GM23338 (cell line): ENCODE results near the gene RAB3GAP2. TPM values are rescaled to one million over a fixed set of nuclear protein-coding genes. Genes with fewer than 3 reads are reported as not detected.

ENCODE experiments used
- ATAC-seq: fragments of 200-7000 bp; cut with Tn5 transposase; 3 replicates; pipeline ENCODE4 v1.9.1; 2020
- DNase-seq: peaks from one replicate; pipeline ENCODE4 v3.0.0-alpha.2; 2015; ENCODE audit warnings: low spot score
- H2AFZ ChIP-seq: fragments of 200-600 bp; sonication (generic); 2 replicates; pipeline ENCODE4 v1.8.0; 2016; ENCODE audit warnings: antibody characterized with exemption, mild to moderate bottlenecking, moderate library complexity
- H3F3A ChIP-seq: fragments of 200-600 bp; sonication (generic); replicated peaks from 2 replicates; pipeline ENCODE4 v1.8.0; 2017; ENCODE audit warnings: antibody characterized with exemption, mixed run types, low read depth
- H3K27ac ChIP-seq: fragments of 200-600 bp; sonication (generic); 2 replicates; pipeline ENCODE4 v1.6.1; 2016; ENCODE audit warnings: low read depth
- H3K27me3 ChIP-seq: fragments of 200-600 bp; sonication (generic); 2 replicates; pipeline ENCODE4 v1.8.0; 2016; ENCODE audit warnings: mild to moderate bottlenecking, mixed run types, moderate library complexity; ENCODE audit not compliant: insufficient read depth
- H3K36me3 ChIP-seq: fragments of 200-600 bp; sonication (generic); 2 replicates; pipeline ENCODE4 v1.8.0; 2016; ENCODE audit warnings: mild to moderate bottlenecking; ENCODE audit not compliant: insufficient read depth
- H3K4me1 ChIP-seq: fragments of 200-600 bp; sonication (generic); 2 replicates; pipeline ENCODE4 v1.8.0; 2016; ENCODE audit warnings: mild to moderate bottlenecking, moderate library complexity; ENCODE audit not compliant: insufficient read depth
- H3K4me2 ChIP-seq: fragments of 200-600 bp; sonication (generic); 2 replicates; pipeline ENCODE4 v1.7.1; 2017; ENCODE audit warnings: mixed run types
- H3K4me3 ChIP-seq: fragments of 200-600 bp; sonication (generic); 2 replicates; pipeline ENCODE4 v1.6.1; 2016; ENCODE audit warnings: mixed run types
- H3K79me2 ChIP-seq: fragments of 200-600 bp; sonication (generic); replicated peaks from 2 replicates; pipeline ENCODE4 v1.8.0; 2017; ENCODE audit warnings: mild to moderate bottlenecking; ENCODE audit not compliant: insufficient read depth
- H3K9me2 ChIP-seq: fragments of 200-600 bp; sonication (generic); 2 replicates; pipeline ENCODE4 v1.8.0; 2017; ENCODE audit not compliant: insufficient read depth
- H4K20me1 ChIP-seq: fragments of 200-600 bp; sonication (generic); replicated peaks from 2 replicates; pipeline ENCODE4 v1.8.0; 2017; ENCODE audit warnings: mild to moderate bottlenecking; ENCODE audit not compliant: insufficient read depth
- H3K27ac Mint-ChIP-seq: 2 replicates; pipeline ENCODE4 v1.8.0; 2020; ENCODE audit warnings: inconsistent platforms, mild to moderate bottlenecking, moderate library complexity, mixed read lengths
- H3K27me3 Mint-ChIP-seq: 3 replicates; pipeline ENCODE4 v1.8.0; 2022; ENCODE audit warnings: low read depth, mild to moderate bottlenecking, moderate library complexity, mixed read lengths, inconsistent platforms; ENCODE audit not compliant: insufficient read depth, poor library complexity
- H3K36me3 Mint-ChIP-seq: 3 replicates; pipeline ENCODE4 v1.8.0; 2021; ENCODE audit warnings: low read depth, mild to moderate bottlenecking, inconsistent platforms, moderate library complexity, mixed read lengths
- H3K4me1 Mint-ChIP-seq: 3 replicates; pipeline ENCODE4 v1.8.0; 2020; ENCODE audit warnings: mild to moderate bottlenecking, inconsistent platforms, mixed read lengths
- H3K4me3 Mint-ChIP-seq: 3 replicates; pipeline ENCODE4 v1.8.0; 2021; ENCODE audit warnings: moderate library complexity, mild to moderate bottlenecking, inconsistent platforms, mixed read lengths
- H3K9me3 Mint-ChIP-seq: 3 replicates; pipeline ENCODE4 v1.8.0; 2020; ENCODE audit warnings: moderate library complexity, mild to moderate bottlenecking, inconsistent platforms, mixed read lengths
- CREB1 ChIP-seq: fragments of 250-450 bp; sonication (Bioruptor Pico); IDR thresholded peaks from 2 replicates; pipeline ENCODE4 v1.5.0; 2020; ENCODE audit warnings: low read depth, mild to moderate bottlenecking, moderate library complexity
- EZH2 ChIP-seq: fragments of 200-600 bp; sonication (generic); IDR thresholded peaks from one replicate; pipeline ENCODE4 v1.8.0; 2017; ENCODE audit warnings: antibody characterized with exemption, mild to moderate bottlenecking, low read depth; ENCODE audit not compliant: unreplicated experiment
- JUNB ChIP-seq: IDR thresholded peaks from one replicate; pipeline ENCODE4 v1.6.1; 2016; ENCODE audit warnings: antibody characterized with exemption; ENCODE audit not compliant: unreplicated experiment
- NANOG ChIP-seq: IDR thresholded peaks from 2 replicates; pipeline ENCODE4 v1.6.1; 2016; ENCODE audit warnings: antibody characterized with exemption, borderline replicate concordance
- POLR2AphosphoS5 ChIP-seq: IDR thresholded peaks from 2 replicates; pipeline ENCODE4 v1.6.1; 2016; ENCODE audit warnings: antibody characterized with exemption, low read depth
- STAT1 ChIP-seq: IDR thresholded peaks from one replicate; pipeline ENCODE4 v1.6.1; 2016; ENCODE audit warnings: antibody characterized with exemption; ENCODE audit not compliant: unreplicated experiment
- ZNF114 ChIP-seq: fragments of 250-450 bp; sonication (Bioruptor Pico); IDR thresholded peaks from 2 replicates; pipeline ENCODE4 v1.5.0; 2020; ENCODE audit warnings: mild to moderate bottlenecking, moderate library complexity
- ZNF331 ChIP-seq: fragments of 250-450 bp; sonication (Bioruptor Pico); IDR thresholded peaks from 2 replicates; pipeline ENCODE4 v1.5.0; 2020; ENCODE audit warnings: low read depth, mild to moderate bottlenecking, moderate library complexity
- polyA plus RNA-seq: library from polyadenylated mRNA; unstranded; fragments of >200 nt; fragmentation: Nextera tagmentation; extraction: Ambion mirVana; gene quantifications from 2 replicates; pipeline ENCODE4 v1.2.1, GENCODE V29; 2016
- total RNA-seq: library from RNA; depleted of rRNA; stranded (reverse); fragments of >200 nt; shearing (Covaris generic); gene quantifications from 2 replicates; pipeline ENCODE4 v1.2.3, GENCODE V29; 2014
- TF ChIP-seq, protein P1 (sequence below): IDR thresholded peaks from one replicate; pipeline ENCODE4 v1.6.1; 2018; ENCODE audit warnings: antibody characterized with exemption; ENCODE audit not compliant: unreplicated experiment
- TF ChIP-seq, protein P2 (sequence below): fragments of 250-450 bp; sonication (Bioruptor Pico); IDR thresholded peaks from 2 replicates; pipeline ENCODE4 v1.5.0; 2020; ENCODE audit warnings: mild to moderate bottlenecking, moderate library complexity
- TF ChIP-seq, protein P3 (sequence below), 2 experiments: fragments of 200-600 bp in 1 of 2; sonication (generic) in 1 of 2; conservative IDR thresholded peaks; 2 replicates each; pipeline versions ENCODE4 v1.5.1 to v1.6.1; 2016 to 2017; ENCODE audit warnings: antibody characterized with exemption in 2 of 2, low read depth in 2 of 2, mild to moderate bottlenecking in 2 of 2, moderate library complexity in 1 of 2

RAB3GAP2 gene
- total and polyA plus RNA-seq, 2 experiments from 2014 or later = 19.4 to 44.6 TPM

DNA sequence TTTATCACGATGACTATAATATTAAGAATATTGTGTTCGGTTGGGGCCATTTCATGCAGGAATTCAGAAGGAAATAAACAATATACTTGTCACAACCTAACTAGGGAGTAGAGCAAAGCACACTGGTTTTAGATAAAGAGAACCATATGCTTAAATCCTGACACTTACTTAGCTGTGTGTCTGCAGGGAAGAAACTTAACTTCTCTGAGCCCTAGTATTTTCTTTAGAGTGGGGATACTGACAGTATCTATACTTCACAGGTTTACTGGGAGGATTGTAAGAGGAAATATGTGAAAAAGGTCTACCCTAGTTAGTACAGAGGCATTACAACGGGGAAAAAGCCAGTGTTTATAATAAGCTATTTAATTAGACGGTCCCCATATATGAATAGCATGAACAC, 105.4 kb downstream of the RAB3GAP2 start:
- Mint-ChIP-seq H3K4me1 (no peaks in the 10 kb centered on the region), H3K27me3 (peaks cover 2% of the 10 kb centered on the region), H3K27ac (no peak overlapping the region), H3K4me3 (no peak overlapping the region), H3K36me3 (peaks cover 48% of the 10 kb centered on the region), H3K9me3 (no peaks in the 10 kb centered on the region; the same call in 2 of the 3 replicates)
- no peaks in the 10 kb centered on the region for H3K9me2 ChIP-seq
- H3K36me3 ChIP-seq = peaks cover 40% of the 10 kb centered on the region
- H3K27ac ChIP-seq = no peak overlapping the region
- H3K79me2 ChIP-seq = no peaks in the 10 kb centered on the region
- DNase-seq (no peak), ATAC-seq (no peak)
- no peak overlapping the region for H3K4me3 ChIP-seq
- H2AFZ ChIP-seq = no peak overlapping the region
- no peak overlapping the region for H3K4me2 ChIP-seq
- TF ChIP-seq NANOG (no peak), ZNF331 (CRISPR knock-in tag) (no peak), EZH2 (no peak), STAT1 (no peak), POLR2AphosphoS5 (no peak)
- TF ChIP-seq, protein P1, sequence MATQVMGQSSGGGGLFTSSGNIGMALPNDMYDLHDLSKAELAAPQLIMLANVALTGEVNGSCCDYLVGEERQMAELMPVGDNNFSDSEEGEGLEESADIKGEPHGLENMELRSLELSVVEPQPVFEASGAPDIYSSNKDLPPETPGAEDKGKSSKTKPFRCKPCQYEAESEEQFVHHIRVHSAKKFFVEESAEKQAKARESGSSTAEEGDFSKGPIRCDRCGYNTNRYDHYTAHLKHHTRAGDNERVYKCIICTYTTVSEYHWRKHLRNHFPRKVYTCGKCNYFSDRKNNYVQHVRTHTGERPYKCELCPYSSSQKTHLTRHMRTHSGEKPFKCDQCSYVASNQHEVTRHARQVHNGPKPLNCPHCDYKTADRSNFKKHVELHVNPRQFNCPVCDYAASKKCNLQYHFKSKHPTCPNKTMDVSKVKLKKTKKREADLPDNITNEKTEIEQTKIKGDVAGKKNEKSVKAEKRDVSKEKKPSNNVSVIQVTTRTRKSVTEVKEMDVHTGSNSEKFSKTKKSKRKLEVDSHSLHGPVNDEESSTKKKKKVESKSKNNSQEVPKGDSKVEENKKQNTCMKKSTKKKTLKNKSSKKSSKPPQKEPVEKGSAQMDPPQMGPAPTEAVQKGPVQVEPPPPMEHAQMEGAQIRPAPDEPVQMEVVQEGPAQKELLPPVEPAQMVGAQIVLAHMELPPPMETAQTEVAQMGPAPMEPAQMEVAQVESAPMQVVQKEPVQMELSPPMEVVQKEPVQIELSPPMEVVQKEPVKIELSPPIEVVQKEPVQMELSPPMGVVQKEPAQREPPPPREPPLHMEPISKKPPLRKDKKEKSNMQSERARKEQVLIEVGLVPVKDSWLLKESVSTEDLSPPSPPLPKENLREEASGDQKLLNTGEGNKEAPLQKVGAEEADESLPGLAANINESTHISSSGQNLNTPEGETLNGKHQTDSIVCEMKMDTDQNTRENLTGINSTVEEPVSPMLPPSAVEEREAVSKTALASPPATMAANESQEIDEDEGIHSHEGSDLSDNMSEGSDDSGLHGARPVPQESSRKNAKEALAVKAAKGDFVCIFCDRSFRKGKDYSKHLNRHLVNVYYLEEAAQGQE = no peak
- no peaks in the 10 kb centered on the region for H3F3A ChIP-seq
- 0 out of 2 replicates have a peak, but pooled peaks cover 3% of the 10 kb centered on the region for H4K20me1 ChIP-seq
- no peaks in the 10 kb centered on the region for H3K27me3 ChIP-seq
- H3K4me1 ChIP-seq = no peaks in the 10 kb centered on the region

DNA sequence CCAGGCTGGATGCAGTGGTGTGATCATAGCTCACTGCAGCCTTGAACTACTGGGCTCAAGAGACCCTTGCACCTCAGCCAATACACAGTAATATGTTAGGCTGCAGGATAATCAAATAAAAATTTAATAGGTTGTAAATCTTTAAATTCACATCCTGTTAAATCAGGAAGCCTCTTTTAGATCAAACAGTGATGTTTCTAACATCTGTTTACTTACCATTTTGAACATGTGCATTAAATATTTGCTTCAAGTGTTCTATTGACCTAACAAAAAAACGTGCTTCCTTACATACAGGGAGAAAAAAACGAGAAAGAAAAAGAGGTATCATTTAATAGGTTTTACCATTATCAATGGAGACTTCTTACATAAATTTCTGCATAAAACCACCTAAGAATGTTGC, 107.7 kb downstream of the RAB3GAP2 start:
- Histone ChIP-seq H3K4me2 (no peak overlapping the region), H4K20me1 (0 out of 2 replicates have a peak, but pooled peaks cover 3% of the 10 kb centered on the region), H2AFZ (no peak overlapping the region), H3K27me3 (no peaks in the 10 kb centered on the region), H3K27ac (no peak overlapping the region), H3K4me1 (no peaks in the 10 kb centered on the region), H3K79me2 (no peaks in the 10 kb centered on the region), H3F3A (no peaks in the 10 kb centered on the region), H3K9me2 (no peaks in the 10 kb centered on the region), H3K4me3 (no peak overlapping the region), H3K36me3 (peaks cover 24% of the 10 kb centered on the region)
- Mint-ChIP-seq H3K27ac (no peak overlapping the region), H3K36me3 (peaks cover 36% of the 10 kb centered on the region; the same call in 2 of the 3 replicates), H3K4me1 (no peaks in the 10 kb centered on the region), H3K27me3 (no peaks in the 10 kb centered on the region), H3K4me3 (no peak overlapping the region), H3K9me3 (no peaks in the 10 kb centered on the region)
- no peak for DNase-seq
- ATAC-seq = no peak
- no peak for TF ChIP-seq EZH2
- TF ChIP-seq POLR2AphosphoS5 = no peak
- TF ChIP-seq JUNB = no peak
- TF ChIP-seq NANOG = no peak
- TF ChIP-seq ZNF331 (CRISPR knock-in tag) = no peak
- TF ChIP-seq, protein P2, sequence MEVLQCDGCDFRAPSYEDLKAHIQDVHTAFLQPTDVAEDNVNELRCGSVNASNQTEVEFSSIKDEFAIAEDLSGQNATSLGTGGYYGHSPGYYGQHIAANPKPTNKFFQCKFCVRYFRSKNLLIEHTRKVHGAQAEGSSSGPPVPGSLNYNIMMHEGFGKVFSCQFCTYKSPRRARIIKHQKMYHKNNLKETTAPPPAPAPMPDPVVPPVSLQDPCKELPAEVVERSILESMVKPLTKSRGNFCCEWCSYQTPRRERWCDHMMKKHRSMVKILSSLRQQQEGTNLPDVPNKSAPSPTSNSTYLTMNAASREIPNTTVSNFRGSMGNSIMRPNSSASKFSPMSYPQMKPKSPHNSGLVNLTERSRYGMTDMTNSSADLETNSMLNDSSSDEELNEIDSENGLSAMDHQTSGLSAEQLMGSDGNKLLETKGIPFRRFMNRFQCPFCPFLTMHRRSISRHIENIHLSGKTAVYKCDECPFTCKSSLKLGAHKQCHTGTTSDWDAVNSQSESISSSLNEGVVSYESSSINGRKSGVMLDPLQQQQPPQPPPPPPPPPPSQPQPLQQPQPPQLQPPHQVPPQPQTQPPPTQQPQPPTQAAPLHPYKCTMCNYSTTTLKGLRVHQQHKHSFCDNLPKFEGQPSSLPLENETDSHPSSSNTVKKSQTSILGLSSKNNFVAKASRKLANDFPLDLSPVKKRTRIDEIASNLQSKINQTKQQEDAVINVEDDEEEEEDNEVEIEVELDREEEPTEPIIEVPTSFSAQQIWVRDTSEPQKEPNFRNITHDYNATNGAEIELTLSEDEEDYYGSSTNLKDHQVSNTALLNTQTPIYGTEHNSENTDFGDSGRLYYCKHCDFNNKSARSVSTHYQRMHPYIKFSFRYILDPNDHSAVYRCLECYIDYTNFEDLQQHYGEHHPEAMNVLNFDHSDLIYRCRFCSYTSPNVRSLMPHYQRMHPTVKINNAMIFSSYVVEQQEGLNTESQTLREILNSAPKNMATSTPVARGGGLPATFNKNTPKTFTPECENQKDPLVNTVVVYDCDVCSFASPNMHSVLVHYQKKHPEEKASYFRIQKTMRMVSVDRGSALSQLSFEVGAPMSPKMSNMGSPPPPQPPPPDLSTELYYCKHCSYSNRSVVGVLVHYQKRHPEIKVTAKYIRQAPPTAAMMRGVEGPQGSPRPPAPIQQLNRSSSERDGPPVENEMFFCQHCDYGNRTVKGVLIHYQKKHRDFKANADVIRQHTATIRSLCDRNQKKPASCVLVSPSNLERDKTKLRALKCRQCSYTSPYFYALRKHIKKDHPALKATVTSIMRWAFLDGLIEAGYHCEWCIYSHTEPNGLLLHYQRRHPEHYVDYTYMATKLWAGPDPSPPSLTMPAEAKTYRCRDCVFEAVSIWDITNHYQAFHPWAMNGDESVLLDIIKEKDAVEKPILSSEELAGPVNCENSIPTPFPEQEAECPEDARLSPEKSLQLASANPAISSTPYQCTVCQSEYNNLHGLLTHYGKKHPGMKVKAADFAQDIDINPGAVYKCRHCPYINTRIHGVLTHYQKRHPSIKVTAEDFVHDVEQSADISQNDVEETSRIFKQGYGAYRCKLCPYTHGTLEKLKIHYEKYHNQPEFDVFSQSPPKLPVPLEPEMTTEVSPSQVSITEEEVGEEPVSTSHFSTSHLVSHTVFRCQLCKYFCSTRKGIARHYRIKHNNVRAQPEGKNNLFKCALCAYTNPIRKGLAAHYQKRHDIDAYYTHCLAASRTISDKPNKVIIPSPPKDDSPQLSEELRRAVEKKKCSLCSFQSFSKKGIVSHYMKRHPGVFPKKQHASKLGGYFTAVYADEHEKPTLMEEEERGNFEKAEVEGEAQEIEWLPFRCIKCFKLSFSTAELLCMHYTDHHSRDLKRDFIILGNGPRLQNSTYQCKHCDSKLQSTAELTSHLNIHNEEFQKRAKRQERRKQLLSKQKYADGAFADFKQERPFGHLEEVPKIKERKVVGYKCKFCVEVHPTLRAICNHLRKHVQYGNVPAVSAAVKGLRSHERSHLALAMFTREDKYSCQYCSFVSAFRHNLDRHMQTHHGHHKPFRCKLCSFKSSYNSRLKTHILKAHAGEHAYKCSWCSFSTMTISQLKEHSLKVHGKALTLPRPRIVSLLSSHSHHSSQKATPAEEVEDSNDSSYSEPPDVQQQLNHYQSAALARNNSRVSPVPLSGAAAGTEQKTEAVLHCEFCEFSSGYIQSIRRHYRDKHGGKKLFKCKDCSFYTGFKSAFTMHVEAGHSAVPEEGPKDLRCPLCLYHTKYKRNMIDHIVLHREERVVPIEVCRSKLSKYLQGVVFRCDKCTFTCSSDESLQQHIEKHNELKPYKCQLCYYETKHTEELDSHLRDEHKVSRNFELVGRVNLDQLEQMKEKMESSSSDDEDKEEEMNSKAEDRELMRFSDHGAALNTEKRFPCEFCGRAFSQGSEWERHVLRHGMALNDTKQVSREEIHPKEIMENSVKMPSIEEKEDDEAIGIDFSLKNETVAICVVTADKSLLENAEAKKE (CRISPR knock-in tag) = no peak
- TF ChIP-seq ZNF114 (CRISPR knock-in tag) = no peak
- TF ChIP-seq, protein P3, sequence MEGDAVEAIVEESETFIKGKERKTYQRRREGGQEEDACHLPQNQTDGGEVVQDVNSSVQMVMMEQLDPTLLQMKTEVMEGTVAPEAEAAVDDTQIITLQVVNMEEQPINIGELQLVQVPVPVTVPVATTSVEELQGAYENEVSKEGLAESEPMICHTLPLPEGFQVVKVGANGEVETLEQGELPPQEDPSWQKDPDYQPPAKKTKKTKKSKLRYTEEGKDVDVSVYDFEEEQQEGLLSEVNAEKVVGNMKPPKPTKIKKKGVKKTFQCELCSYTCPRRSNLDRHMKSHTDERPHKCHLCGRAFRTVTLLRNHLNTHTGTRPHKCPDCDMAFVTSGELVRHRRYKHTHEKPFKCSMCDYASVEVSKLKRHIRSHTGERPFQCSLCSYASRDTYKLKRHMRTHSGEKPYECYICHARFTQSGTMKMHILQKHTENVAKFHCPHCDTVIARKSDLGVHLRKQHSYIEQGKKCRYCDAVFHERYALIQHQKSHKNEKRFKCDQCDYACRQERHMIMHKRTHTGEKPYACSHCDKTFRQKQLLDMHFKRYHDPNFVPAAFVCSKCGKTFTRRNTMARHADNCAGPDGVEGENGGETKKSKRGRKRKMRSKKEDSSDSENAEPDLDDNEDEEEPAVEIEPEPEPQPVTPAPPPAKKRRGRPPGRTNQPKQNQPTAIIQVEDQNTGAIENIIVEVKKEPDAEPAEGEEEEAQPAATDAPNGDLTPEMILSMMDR (conservative IDR thresholded peaks at IDR 0.05; ENCODE audit: low read depth in 2 of 2) = no peak
- TF ChIP-seq STAT1 = no peak
- TF ChIP-seq CREB1 = no peak
